GM13977 (cell line): ENCODE measurements around the gene DGCR6.
"Not testable (repeated sequence)": the region's sequence is repeated elsewhere in the genome, so short reads cannot be mapped to it uniquely, and the experiment has no call there.

Experiments used
- DNase-seq: peaks from one replicate; pipeline ENCODE4 v3.0.0; 2012; ENCODE audit warnings: low spot score
- in situ Hi-C: fragments of 300-500 bp; cut with MboI; formaldehyde crosslinking; loops from one replicate; pipeline ENCODE4 v1.12.0; 2022; ENCODE audit warnings: low sequenced_read_pairs, low pct_unique_long_range_greater_than_20kb, mixed read lengths, inconsistent platforms; ENCODE audit not compliant: unreplicated experiment

The DGCR6 gene

DNA sequence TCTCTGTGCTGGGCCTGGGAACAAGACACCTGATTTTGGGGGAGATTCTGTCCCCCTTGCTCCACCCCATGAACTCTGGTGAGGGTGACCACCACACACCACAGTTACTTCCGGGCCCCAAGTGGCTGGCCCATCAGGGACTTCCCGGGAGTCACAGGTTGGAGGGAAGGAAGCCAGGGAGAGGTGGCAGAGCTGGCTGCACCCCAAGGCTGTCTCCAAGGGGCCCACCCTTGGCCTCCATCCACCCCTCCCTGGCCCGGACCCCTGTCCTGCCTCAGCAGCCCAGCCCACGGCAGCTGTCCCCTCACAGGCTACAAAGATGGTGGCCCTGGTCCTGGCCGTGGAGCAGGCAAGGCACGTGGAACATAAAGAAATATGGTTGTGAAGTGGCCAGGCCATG lies 53.1 kb downstream of the DGCR6 start:
- DNase-seq, in situ Hi-C loops: not testable (repeated sequence)

- DNase-seq, in situ Hi-C loops: not testable (repeated sequence)
Measured at GRCh38 chr22:18959741-18960140, 53.6 kb downstream of the DGCR6 start.

GRCh38 chr22:18960166-18960820 lies 54.2 kb downstream of the DGCR6 start:
- in situ Hi-C loops, DNase-seq: not testable (repeated sequence)

GRCh38 chr22:18961201-18961600 lies 55.1 kb downstream of the DGCR6 start:
- DNase-seq, in situ Hi-C loops: not testable (repeated sequence)
